PFSK-1 (cell line): ENCODE data around the gene GOLGA5.

Experiments
- POLR2AphosphoS5 ChIP-seq: IDR thresholded peaks from 2 replicates; pipeline ENCODE4 v1.6.1; 2012; ENCODE audit warnings: low read depth, mild to moderate bottlenecking, control low read depth, low read length, moderate library complexity
- REST ChIP-seq, 2 experiments: IDR thresholded peaks; 2 replicates each; pipeline versions ENCODE4 v1.6.1 to v1.8.0; 2011 to 2012; ENCODE audit warnings: low read depth in 2 of 2, low read length in 2 of 2, control low read depth in 1 of 2, inconsistent platforms in 1 of 2, mild to moderate bottlenecking in 1 of 2, moderate library complexity in 1 of 2; ENCODE audit not compliant: insufficient read depth in 1 of 2
- SIN3A ChIP-seq: IDR thresholded peaks from 2 replicates; pipeline ENCODE4 v1.6.1; 2012; ENCODE audit warnings: mild to moderate bottlenecking, low read length, moderate library complexity, borderline replicate concordance; ENCODE audit not compliant: insufficient read depth

- TF ChIP-seq POLR2AphosphoS5: peak; percentile 71
- TF ChIP-seq REST (IDR thresholded peaks at IDR 0.05; ENCODE audit: insufficient read depth in 1 of 2, low read depth in 2 of 2, low read length in 2 of 2): no peak
- TF ChIP-seq SIN3A: no peak
Measured at GRCh38 chr14:92793709-92794546, at the start of gene GOLGA5.
